ENCODE results near the gene TRAPPC10. TPM values are rescaled to one million over a fixed set of nuclear protein-coding genes. Genes with fewer than 3 reads are reported as not detected.
"Not testable (repeated sequence)": the region's sequence is repeated elsewhere in the genome, so short reads cannot be mapped to it uniquely, and the experiment has no call there.

TRAPPC10 gene
- total RNA-seq, 1 experiment from 2014 or later, result 32.9 TPM

DNA sequence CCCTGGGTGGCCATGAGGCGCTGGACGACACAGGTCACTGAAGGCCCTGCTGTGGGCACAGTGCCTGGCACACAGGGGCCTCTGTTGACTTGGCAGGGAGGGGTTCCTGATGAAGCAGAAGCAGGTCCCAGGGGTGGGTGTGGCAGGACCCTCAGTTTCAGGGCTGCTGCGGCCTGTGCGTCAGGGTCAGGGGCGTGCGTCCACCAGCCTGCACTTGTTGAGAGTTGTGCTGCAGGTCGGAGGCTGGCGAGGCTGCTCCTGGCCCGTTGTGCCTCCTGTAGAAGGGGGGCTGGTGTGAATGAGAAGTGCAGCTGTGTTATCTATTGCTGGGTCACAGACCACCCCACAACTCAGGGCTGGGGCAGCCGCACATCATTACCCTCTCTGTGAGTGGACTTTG lies 130.4 kb downstream of the TRAPPC10 start:
- not testable (repeated sequence) for H2BK12ac ChIP-seq (ENCODE audit: insufficient read length, low read depth, low read length); H3K79me2 ChIP-seq (ENCODE audit: insufficient read depth, low read length); H3K4me2 ChIP-seq (ENCODE audit: insufficient read depth, insufficient read length, low read length); H4K5ac ChIP-seq (ENCODE audit: insufficient read length, low read depth, low read length); H3T11ph ChIP-seq (ENCODE audit: low read length); H4K20me1 ChIP-seq (ENCODE audit: control insufficient read depth, insufficient read depth, insufficient read length); H3K4me1 ChIP-seq (ENCODE audit: insufficient read depth, low read length); H3K56ac ChIP-seq (ENCODE audit: insufficient read length, low read depth, low read length); H3K36me3 Mint-ChIP-seq (ENCODE audit: insufficient read depth in 1 of 3, low read depth in 3 of 3); H3K27ac ChIP-seq (ENCODE audit: insufficient read length, low read depth, low read length); H3K23ac ChIP-seq (ENCODE audit: insufficient read length, low read depth, low read length); H3K79me1 ChIP-seq (ENCODE audit: insufficient read depth, low read depth, low read length, poor library complexity, severe bottlenecking); H3K23me2 ChIP-seq (ENCODE audit: insufficient read length, low read depth, low read length, poor library complexity, severe bottlenecking); H4K91ac ChIP-seq (ENCODE audit: insufficient read length, low read depth, low read length); H3K4me3 Mint-ChIP-seq; H3K9me3 Mint-ChIP-seq; H3K9me3 ChIP-seq (ENCODE audit: control insufficient read depth, low read depth, low read length); H3K4me1 Mint-ChIP-seq; H3K9ac ChIP-seq (ENCODE audit: extremely low read depth, insufficient read length, low read length); H3K4ac ChIP-seq (ENCODE audit: low read depth, low read length); H3K27me3 ChIP-seq (ENCODE audit: insufficient read depth, low read length); H3K27me3 Mint-ChIP-seq (ENCODE audit: low read depth); H3K18ac ChIP-seq (ENCODE audit: insufficient read length, low read depth, low read length); DNase-seq; H2BK15ac ChIP-seq (ENCODE audit: low read depth, low read length); H2BK5ac ChIP-seq (ENCODE audit: insufficient read length, low read length); H3K14ac ChIP-seq (ENCODE audit: insufficient read depth, low read length); H3K27ac Mint-ChIP-seq; H2BK120ac ChIP-seq (ENCODE audit: low read depth, low read length, poor library complexity, severe bottlenecking); H4K8ac ChIP-seq (replicated peaks; ENCODE audit: insufficient read length, low read depth, low read length); H2AK5ac ChIP-seq (ENCODE audit: insufficient read length, low read length); H2AFZ ChIP-seq (ENCODE audit: low read length); H2BK20ac ChIP-seq (ENCODE audit: low read depth, low read length, poor library complexity, severe bottlenecking)
- no CpG with 5 or more reads among the region's 10 CpGs for WGBS (ENCODE audit: extremely low coverage, insufficient read length, low lambda C conversion rate)

GRCh38 chr21:44143380-44143779 lies 131.3 kb downstream of the TRAPPC10 start:
- WGBS (ENCODE audit: extremely low coverage, insufficient read length, low lambda C conversion rate), result no CpG with 5 or more reads among the region's 17 CpGs
- H2BK15ac ChIP-seq (ENCODE audit: low read depth, low read length); H3K23ac ChIP-seq (ENCODE audit: insufficient read length, low read depth, low read length); H3K4me1 Mint-ChIP-seq; H4K20me1 ChIP-seq (ENCODE audit: control insufficient read depth, insufficient read depth, insufficient read length); DNase-seq; H3K79me2 ChIP-seq (ENCODE audit: insufficient read depth, low read length); H2BK20ac ChIP-seq (ENCODE audit: low read depth, low read length, poor library complexity, severe bottlenecking); H3K4me3 Mint-ChIP-seq; H3K9ac ChIP-seq (ENCODE audit: extremely low read depth, insufficient read length, low read length); H3K4me1 ChIP-seq (ENCODE audit: insufficient read depth, low read length); H3K14ac ChIP-seq (ENCODE audit: insufficient read depth, low read length); H3K56ac ChIP-seq (ENCODE audit: insufficient read length, low read depth, low read length); H4K91ac ChIP-seq (ENCODE audit: insufficient read length, low read depth, low read length); H2BK120ac ChIP-seq (ENCODE audit: low read depth, low read length, poor library complexity, severe bottlenecking); H2BK12ac ChIP-seq (ENCODE audit: insufficient read length, low read depth, low read length); H3K27me3 Mint-ChIP-seq (ENCODE audit: low read depth); H3K4me2 ChIP-seq (ENCODE audit: insufficient read depth, insufficient read length, low read length); H3K4ac ChIP-seq (ENCODE audit: low read depth, low read length); H2BK5ac ChIP-seq (ENCODE audit: insufficient read length, low read length); H2AK5ac ChIP-seq (ENCODE audit: insufficient read length, low read length); H3T11ph ChIP-seq (ENCODE audit: low read length); H3K18ac ChIP-seq (ENCODE audit: insufficient read length, low read depth, low read length); H3K36me3 Mint-ChIP-seq (ENCODE audit: insufficient read depth in 1 of 3, low read depth in 3 of 3); H3K27ac Mint-ChIP-seq; H3K23me2 ChIP-seq (ENCODE audit: insufficient read length, low read depth, low read length, poor library complexity, severe bottlenecking); H4K8ac ChIP-seq (replicated peaks; ENCODE audit: insufficient read length, low read depth, low read length); H2AFZ ChIP-seq (ENCODE audit: low read length); H4K5ac ChIP-seq (ENCODE audit: insufficient read length, low read depth, low read length); H3K27ac ChIP-seq (ENCODE audit: insufficient read length, low read depth, low read length); H3K79me1 ChIP-seq (ENCODE audit: insufficient read depth, low read depth, low read length, poor library complexity, severe bottlenecking); H3K27me3 ChIP-seq (ENCODE audit: insufficient read depth, low read length); H3K9me3 ChIP-seq (ENCODE audit: control insufficient read depth, low read depth, low read length); H3K9me3 Mint-ChIP-seq: not testable (repeated sequence)

Data from H9 (cell line).